Fibroblast of lung (primary cell): Measurements from ENCODE around the gene PAFAH1B2. TPM values are rescaled to one million over a fixed set of nuclear protein-coding genes. Genes with fewer than 3 reads are reported as not detected.
A peak's percentile ranks its signal among the peaks of the same experiment; 100 is the strongest.

Source experiments
- DNase-seq, 2 donors: peaks; one replicate each; pipeline versions ENCODE4 v3.0.0 to v3.0.0-alpha.2; 2010; ENCODE audit warnings: low read depth in 2 of 2
- H2AFZ ChIP-seq: 2 replicates; pipeline ENCODE4 v1.5.1; 2012; ENCODE audit warnings: low read length, control low read depth, inconsistent platforms
- H3K27ac ChIP-seq: 2 replicates; pipeline ENCODE4 v1.5.1; 2011; ENCODE audit warnings: low read length, control low read depth; ENCODE audit not compliant: insufficient read depth
- H3K27me3 ChIP-seq: 2 replicates; pipeline ENCODE4 v1.5.1; 2011; ENCODE audit warnings: mild to moderate bottlenecking, low read length; ENCODE audit not compliant: control insufficient read depth, insufficient read depth
- H3K36me3 ChIP-seq: 2 replicates; pipeline ENCODE4 v1.5.1; 2011; ENCODE audit warnings: low read length; ENCODE audit not compliant: control insufficient read depth, insufficient read depth
- H3K4me1 ChIP-seq: 2 replicates; pipeline ENCODE4 v1.5.1; 2011; ENCODE audit warnings: low read length; ENCODE audit not compliant: control insufficient read depth, insufficient read depth; ENCODE audit errors: extremely low read depth
- H3K4me2 ChIP-seq: 2 replicates; pipeline ENCODE4 v1.5.1; 2011; ENCODE audit warnings: low read length, control low read depth; ENCODE audit not compliant: insufficient read depth; ENCODE audit errors: extremely low read depth
- H3K4me3 ChIP-seq, 4 experiments: fragments of 200-600 bp in 1 of 4; sonication (generic) in 1 of 4; replicated peaks in 1 of 4; 2 replicates each; pipeline ENCODE4 v1.5.1; 2011 to 2016; ENCODE audit warnings: low read length in 4 of 4, low read depth in 3 of 4, mild to moderate bottlenecking in 3 of 4, control low read depth in 2 of 4, inconsistent platforms in 1 of 4, mixed read lengths in 1 of 4; ENCODE audit not compliant: insufficient read depth in 1 of 4; ENCODE audit errors: control extremely low read depth in 1 of 4
- H3K79me2 ChIP-seq: 2 replicates; pipeline ENCODE4 v1.5.1; 2012; ENCODE audit warnings: mild to moderate bottlenecking, low read length, inconsistent platforms; ENCODE audit not compliant: control insufficient read depth, insufficient read depth
- H3K9ac ChIP-seq: 2 replicates; pipeline ENCODE4 v1.5.1; 2011; ENCODE audit warnings: mild to moderate bottlenecking, low read length, control low read depth; ENCODE audit not compliant: insufficient read depth
- H3K9me3 ChIP-seq: 2 replicates; pipeline ENCODE4 v1.5.1; 2012; ENCODE audit warnings: low read depth, low read length; ENCODE audit not compliant: control insufficient read depth, insufficient read depth
- H4K20me1 ChIP-seq: 2 replicates; pipeline ENCODE4 v1.5.1; 2011; ENCODE audit warnings: low read length; ENCODE audit not compliant: control insufficient read depth, insufficient read depth; ENCODE audit errors: extremely low read depth
- CTCF ChIP-seq, 2 donors: IDR thresholded peaks in 1 of 2; conservative IDR thresholded peaks in 1 of 2; 1 replicate in 1 of 2; 2 replicates in 1 of 2; pipeline ENCODE4 v1.5.1; 2011 to 2012; ENCODE audit warnings: low read length in 2 of 2, control low read depth in 1 of 2, inconsistent platforms in 1 of 2, low read depth in 1 of 2, mild to moderate bottlenecking in 1 of 2
- EZH2 ChIP-seq: IDR thresholded peaks from 2 replicates; pipeline ENCODE4 v1.5.1; 2012; ENCODE audit warnings: low read length, control low read depth, mild to moderate bottlenecking; ENCODE audit errors: missing control alignments
- polyA plus RNA-seq, 2 donors: library from polyadenylated mRNA; depleted of rRNA in 1 of 2; stranded (reverse) in 1 of 2; unstranded in 1 of 2; fragments of >200 nt; gene quantifications; 2 replicates each; pipeline ENCODE4 v1.2.1, GENCODE V29; 2011 to 2012; ENCODE audit warnings: missing spikeins in 1 of 2
- total RNA-seq: library from RNA; depleted of rRNA; stranded (reverse); fragments of >200 nt; gene quantifications from 2 replicates; pipeline ENCODE4 v1.2.1, GENCODE V29; 2014

PAFAH1B2 gene
- total and polyA plus RNA-seq, 2 donors (not counting 1 experiment from before 2014, with no cell fraction given): 70.8 to 112 TPM

- no peak overlapping the region for H3K4me2 ChIP-seq
- H3K36me3 ChIP-seq: peaks cover 9% of the 10 kb centered on the region
- DNase-seq: no peak
- H2AFZ ChIP-seq: no peak overlapping the region
- no peak overlapping the region for H3K9ac ChIP-seq
- H3K4me1 ChIP-seq: peaks cover 14% of the 10 kb centered on the region
- H4K20me1 ChIP-seq: no peaks in the 10 kb centered on the region
- no peak overlapping the region for H3K4me3 ChIP-seq
- H3K27me3 ChIP-seq: no peaks in the 10 kb centered on the region
- H3K79me2 ChIP-seq: peaks cover 29% of the 10 kb centered on the region
- TF ChIP-seq CTCF (conservative IDR thresholded peaks at IDR 0.05 in 1 of 2, IDR thresholded peaks at IDR 0.05 in 1 of 2; ENCODE audit: low read depth in 1 of 2, low read length in 2 of 2) (no peak), EZH2 (no peak)
- no peaks in the 10 kb centered on the region for H3K9me3 ChIP-seq
- no peak overlapping the region for H3K27ac ChIP-seq
These were observed 52.9 kb downstream of the PAFAH1B2 start for GRCh38 chr11:117197006-117197405.

GRCh38 chr11:117197516-117198456 is 53.7 kb downstream of the PAFAH1B2 start:
- Histone ChIP-seq H3K36me3 (peaks cover 5% of the 10 kb centered on the region), H3K27ac (peak overlapping the region; percentile 85), H3K27me3 (no peaks in the 10 kb centered on the region), H3K4me2 (peak overlapping the region; percentile 1), H4K20me1 (no peaks in the 10 kb centered on the region), H3K79me2 (peaks cover 36% of the 10 kb centered on the region), H2AFZ (no peak overlapping the region), H3K9me3 (no peaks in the 10 kb centered on the region), H3K9ac (no peak overlapping the region), H3K4me3 (peak overlapping the region in 1 of 4 experiments; percentile 76), H3K4me1 (peaks cover 21% of the 10 kb centered on the region)
- DNase-seq: peak; percentile 45 to 53
- TF ChIP-seq EZH2 (no peak), CTCF (conservative IDR thresholded peaks at IDR 0.05 in 1 of 2, IDR thresholded peaks at IDR 0.05 in 1 of 2; ENCODE audit: low read depth in 1 of 2, low read length in 2 of 2) (peak; percentile 53 to 58)

GRCh38 chr11:117198613-117199012 is 54.5 kb downstream of the PAFAH1B2 start:
- no peaks in the 10 kb centered on the region for H4K20me1 ChIP-seq
- H3K9me3 ChIP-seq: no peaks in the 10 kb centered on the region
- H3K79me2 ChIP-seq: peaks cover 44% of the 10 kb centered on the region
- DNase-seq: no peak
- peak overlapping the region; percentile 1 for H3K4me2 ChIP-seq
- TF ChIP-seq CTCF (conservative IDR thresholded peaks at IDR 0.05 in 1 of 2, IDR thresholded peaks at IDR 0.05 in 1 of 2; ENCODE audit: low read depth in 1 of 2, low read length in 2 of 2): no peak
- TF ChIP-seq EZH2: no peak
- H3K9ac ChIP-seq: peak overlapping the region; percentile 9
- H2AFZ ChIP-seq: no peak overlapping the region
- H3K36me3 ChIP-seq: peaks cover 11% of the 10 kb centered on the region
- H3K4me1 ChIP-seq: peaks cover 26% of the 10 kb centered on the region
- peak overlapping the region in 2 of 4 experiments; percentile 28 to 76 for H3K4me3 ChIP-seq
- H3K27ac ChIP-seq: peak overlapping the region; percentile 85
- H3K27me3 ChIP-seq: no peaks in the 10 kb centered on the region
